NCI-H748 treated with DMSO at 0.1 percent for 48 hours (cell line): Measurements from ENCODE around the gene KCNG2.
"Not testable (repeated sequence)": the region's sequence is repeated elsewhere in the genome, so short reads cannot be mapped to it uniquely, and the experiment has no call there.

Experiments used
- DNase-seq: peaks from one replicate; lab custom pipeline; 2025; lab: John Stamatoyannopoulos, UW

Gene KCNG2

GRCh38 chr18:79870301-79871025 is 72.7 kb downstream of the KCNG2 start:
- DNase-seq = no peak

GRCh38 chr18:79871026-79871390 is 73.3 kb downstream of the KCNG2 start:
- DNase-seq = no peak

- no peak for DNase-seq
These were observed 73.8 kb downstream of the KCNG2 start for GRCh38 chr18:79871481-79872091.

- DNase-seq = no peak
These were observed 75.0 kb downstream of the KCNG2 start for GRCh38 chr18:79872527-79873444.

GRCh38 chr18:79873449-79874110 is 75.8 kb downstream of the KCNG2 start:
- no peak for DNase-seq

- DNase-seq = no peak
These were observed 77.1 kb downstream of the KCNG2 start for GRCh38 chr18:79874553-79875530.

- no peak for DNase-seq
These were observed 77.8 kb downstream of the KCNG2 start for GRCh38 chr18:79875531-79875919.

GRCh38 chr18:79875931-79876461 is 78.3 kb downstream of the KCNG2 start:
- no peak for DNase-seq

GRCh38 chr18:79876497-79876896 is 78.8 kb downstream of the KCNG2 start:
- no peak for DNase-seq

- DNase-seq = no peak
These were observed 79.7 kb downstream of the KCNG2 start for GRCh38 chr18:79877163-79878091.

GRCh38 chr18:79878246-79878645 is 80.5 kb downstream of the KCNG2 start:
- not testable (repeated sequence) for DNase-seq

- no peak for DNase-seq
These were observed 81.1 kb downstream of the KCNG2 start for GRCh38 chr18:79878741-79879378.

- DNase-seq = no peak
These were observed 81.8 kb downstream of the KCNG2 start for GRCh38 chr18:79879566-79879965.

GRCh38 chr18:79881695-79882094 is 84.0 kb downstream of the KCNG2 start:
- DNase-seq = no peak

- no peak for DNase-seq
These were observed 84.9 kb downstream of the KCNG2 start for GRCh38 chr18:79882522-79883241.

GRCh38 chr18:79883461-79884293 is 85.9 kb downstream of the KCNG2 start:
- DNase-seq = no peak

GRCh38 chr18:79884294-79884962 is 86.7 kb downstream of the KCNG2 start:
- no peak for DNase-seq
